GM21381 (cell line): ENCODE results near the gene C10orf105.

ENCODE experiments used
- ATAC-seq: cut with Tn5 transposase; IDR thresholded peaks from one replicate; pipeline ENCODE4 v1.9.1; 2021; ENCODE audit warnings: mild to moderate bottlenecking, moderate library complexity; ENCODE audit not compliant: unreplicated experiment

C10orf105 gene

DNA sequence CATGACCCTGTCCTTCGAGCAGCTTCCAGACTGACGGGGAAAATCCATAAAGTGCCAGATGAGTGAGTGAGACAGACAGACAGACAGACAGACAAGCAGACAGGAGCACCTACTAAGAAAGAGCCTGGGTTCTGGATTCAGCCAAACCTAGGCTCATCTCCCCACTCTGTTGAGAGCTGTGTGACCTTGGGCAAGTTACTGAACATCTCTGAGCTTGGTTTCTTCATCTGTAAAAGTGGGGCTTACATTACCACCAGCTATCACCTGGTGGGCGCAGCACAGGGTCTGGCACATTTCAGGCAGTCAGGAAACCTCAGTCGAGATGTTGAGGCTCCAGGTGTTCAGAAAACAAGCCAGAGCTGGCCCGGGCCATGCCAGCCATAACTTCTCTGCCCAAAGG, 37.6 kb downstream of the C10orf105 start:
- no peak for ATAC-seq

DNA sequence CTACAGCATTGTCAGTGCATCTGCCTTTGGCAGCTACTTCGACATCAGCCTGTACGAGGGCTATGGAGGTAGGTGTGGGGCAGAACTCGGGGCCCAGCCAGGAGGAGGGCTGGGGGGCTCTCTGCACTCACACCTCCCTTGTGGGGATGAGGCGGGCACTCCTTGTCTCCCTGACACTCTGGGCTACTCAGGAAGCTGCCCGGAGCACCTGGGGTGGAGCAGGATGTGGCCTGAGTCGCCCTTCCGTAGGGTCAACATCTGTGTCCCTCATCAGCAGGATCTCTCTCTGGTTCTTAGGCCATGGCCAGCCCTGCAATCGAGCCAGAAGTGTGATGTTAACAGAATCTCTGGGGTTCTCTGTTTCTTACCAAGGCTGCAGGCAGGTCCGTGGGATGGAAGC, 40.2 kb downstream of the C10orf105 start:
- ATAC-seq, result no peak

DNA sequence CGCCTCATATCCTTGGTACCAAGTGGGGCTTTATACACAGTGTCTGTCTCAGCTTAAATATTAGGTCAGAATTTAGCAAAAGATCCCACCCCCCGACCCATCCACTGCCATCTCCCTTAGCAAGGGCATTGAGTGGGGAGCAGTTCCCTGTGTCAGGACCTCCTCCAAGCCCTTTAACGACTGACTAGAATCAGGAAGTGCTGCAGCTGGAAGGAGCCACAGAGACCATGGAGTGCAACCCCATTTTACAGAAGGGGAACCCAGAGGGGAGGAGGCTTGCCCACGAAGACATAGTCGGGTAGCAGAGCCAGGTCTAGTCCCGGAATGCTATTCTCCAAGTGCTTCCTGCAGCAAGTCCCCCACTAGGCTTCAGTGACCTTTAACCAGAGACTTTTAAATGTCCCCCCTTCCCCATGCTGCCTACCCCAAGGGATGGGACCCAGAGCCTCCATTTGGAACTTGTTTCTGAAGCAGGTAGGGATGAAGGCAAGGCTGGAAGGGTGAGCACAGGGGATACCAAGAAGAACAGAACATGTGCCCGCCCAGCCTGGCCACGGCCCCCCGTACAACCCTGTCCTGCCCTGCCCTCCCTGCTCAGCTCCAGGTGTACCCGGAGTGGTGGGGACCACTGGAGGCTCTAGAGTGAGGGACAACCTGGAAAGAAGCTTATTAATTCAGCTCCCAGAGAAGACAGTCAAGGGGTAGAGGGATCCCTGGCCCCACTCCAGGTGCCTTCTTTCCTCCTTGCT, 41.3 kb downstream of the C10orf105 start:
- no peak for ATAC-seq

DNA sequence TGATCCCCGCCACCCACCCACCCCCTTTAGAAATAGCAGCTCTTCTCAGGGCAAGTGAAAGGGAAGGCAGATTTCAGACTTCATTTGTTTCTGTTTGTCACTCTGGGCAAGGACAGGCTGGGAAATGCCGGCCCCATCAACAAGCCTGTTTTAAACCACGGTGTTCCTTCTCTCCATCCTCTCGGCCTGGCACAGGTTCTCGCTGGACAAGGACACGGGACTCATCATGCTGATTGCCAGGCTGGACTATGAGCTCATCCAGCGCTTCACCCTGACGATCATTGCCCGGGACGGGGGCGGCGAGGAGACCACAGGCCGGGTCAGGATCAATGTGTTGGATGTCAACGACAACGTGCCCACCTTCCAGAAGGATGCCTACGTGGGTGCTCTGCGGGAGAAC, 42.3 kb downstream of the C10orf105 start:
- no peak for ATAC-seq

DNA sequence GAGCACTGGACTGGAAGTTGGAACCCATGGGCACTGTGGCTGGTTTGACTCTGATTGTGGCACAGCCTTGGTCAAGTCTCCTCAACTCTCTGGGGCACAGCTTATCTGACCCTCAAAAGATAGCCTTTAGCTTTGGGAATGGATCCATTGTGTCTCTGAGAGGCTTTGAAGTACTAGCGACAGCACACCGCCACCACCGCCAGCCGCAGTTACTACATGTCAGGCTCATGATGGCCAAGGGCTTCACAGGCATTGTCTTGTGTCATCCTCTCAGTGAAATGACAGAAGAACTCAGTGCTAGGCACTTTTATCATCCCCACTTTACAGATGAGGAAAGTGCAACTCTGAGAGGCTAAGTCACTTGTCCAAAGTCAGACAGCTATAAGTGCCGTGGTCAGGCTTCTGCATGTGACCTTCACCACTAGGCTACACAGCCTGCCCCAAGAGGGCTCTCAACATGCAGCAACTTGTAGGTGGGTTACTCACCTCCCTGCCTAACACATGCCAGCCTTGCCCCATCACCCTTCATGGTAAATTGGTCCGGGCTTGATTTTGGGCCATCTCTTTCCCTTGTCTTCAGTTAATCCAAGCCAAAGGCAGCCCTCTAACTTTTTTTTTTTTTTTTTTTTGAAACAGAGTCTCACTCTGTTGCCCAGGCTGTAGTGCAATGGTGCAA, 44.1 kb downstream of the C10orf105 start:
- ATAC-seq, result no peak

DNA sequence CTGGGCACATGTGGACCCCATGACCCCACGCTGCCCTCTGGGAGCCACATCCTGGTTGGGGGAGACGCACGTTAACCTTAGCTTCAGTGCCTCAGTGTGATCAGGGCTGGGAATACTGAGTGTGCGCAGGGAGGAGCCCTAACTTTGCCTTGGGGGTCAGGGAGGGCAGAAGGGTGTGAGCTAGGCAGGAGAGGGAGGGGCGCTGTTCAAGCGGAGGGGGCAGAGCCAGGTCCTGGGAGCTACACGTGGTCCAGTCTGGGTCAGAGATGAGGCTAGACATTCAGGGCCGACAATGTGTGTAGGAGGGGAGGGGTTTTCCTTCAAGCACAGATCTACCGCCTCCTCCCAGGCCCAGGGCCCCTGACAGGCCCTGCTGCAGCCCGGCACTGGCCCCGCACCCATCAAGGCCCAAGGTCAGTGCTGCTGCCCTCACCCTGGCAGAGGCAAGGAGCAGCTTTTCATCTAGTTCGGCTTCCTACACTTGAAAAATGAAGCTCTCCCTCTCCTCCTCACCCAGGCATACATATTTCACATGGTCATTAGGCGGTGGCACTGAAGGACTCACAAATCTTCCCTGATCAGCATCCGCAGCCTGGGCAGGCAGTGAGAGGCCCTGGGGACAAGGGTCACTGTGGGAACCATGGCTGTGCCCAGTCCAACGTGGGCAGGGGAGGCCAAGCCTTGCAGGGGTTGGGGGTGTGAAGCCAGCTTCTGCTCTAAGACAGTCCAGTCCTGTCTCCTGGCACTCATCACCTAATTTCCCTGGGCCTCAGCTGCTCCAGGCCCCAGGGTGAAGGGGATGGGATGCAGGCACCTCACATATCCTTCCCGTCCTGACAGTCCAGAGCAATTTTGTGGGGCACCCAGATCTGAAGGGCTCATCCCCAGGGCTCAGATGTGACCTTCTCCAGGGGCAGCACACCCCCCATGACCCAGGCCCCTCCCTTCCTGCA, 47.3 kb downstream of the C10orf105 start:
- ATAC-seq, result no peak

DNA sequence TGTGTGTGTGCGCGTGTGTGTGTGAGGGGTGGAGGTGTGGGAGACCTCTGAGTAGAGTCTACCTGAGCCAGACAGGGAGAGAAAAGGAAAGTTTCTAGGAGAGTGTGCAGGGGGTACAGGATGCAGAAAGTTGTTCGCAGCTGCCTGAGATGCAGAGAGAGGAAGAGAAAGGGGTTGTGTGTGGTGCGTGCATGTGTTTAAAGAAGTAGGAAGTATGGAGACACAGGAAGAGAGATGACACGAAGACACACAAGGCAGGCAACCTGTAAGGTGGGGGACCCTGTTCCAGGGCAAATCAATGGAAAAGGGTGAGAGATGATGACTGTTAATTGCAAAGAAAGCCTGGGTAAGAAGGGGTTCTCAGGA, 52.2 kb downstream of the C10orf105 start:
- no peak for ATAC-seq

DNA sequence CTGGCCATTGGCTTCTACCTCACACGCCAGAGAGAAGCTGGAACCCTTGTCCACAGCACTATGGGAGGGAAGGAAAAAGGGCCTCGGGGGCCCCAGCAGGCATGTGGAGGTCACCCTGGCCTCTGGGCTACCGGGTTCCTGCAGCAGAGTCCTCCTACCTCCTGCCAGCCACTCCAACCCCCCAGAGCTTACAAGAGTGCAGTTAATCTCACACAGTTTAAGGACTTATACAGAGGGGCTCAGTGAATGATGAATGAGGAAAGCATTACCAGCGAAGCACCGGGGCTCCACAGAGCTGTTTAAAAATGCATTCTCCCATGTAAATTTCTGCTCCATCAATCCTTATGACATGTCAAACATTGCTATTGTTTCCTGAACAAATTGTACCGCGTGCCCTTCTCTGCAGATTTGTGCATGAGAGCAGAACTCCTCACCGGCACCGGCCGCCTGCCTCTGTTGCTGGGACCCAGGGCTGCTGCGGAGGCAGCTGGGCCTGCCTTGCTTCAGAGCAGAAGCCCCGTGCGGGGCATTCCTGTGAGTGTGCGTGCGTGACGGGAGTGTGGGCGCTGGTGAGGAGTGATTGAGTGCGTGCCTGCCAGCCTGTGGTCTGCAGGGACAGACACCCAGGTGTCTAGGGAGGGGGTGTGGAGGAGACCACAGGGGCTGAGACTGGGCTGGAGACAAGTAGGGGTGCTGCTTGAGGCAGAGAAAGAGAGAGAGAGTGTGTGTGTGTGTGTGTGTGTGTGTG, 52.8 kb downstream of the C10orf105 start:
- ATAC-seq, result no peak

DNA sequence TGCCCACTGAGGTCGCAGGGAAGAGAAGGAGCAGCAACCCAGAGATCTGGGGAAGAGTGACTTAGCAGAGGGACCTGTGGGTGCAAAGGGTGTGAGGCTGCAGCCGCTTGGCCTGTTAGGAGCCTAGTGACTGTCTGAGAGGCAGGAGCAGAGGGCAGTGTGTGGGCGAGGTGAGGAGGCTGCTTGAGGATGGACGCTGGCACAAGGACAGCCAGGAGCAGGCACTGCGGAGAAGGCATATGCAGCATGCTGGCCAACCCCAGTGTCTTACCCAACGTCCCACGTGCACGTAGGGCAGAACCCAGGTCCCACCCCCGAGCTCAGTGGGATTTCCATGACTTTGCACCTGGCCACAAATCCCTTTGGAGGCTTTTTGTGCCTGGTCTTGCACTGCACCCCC, 54.1 kb downstream of the C10orf105 start:
- no peak for ATAC-seq

DNA sequence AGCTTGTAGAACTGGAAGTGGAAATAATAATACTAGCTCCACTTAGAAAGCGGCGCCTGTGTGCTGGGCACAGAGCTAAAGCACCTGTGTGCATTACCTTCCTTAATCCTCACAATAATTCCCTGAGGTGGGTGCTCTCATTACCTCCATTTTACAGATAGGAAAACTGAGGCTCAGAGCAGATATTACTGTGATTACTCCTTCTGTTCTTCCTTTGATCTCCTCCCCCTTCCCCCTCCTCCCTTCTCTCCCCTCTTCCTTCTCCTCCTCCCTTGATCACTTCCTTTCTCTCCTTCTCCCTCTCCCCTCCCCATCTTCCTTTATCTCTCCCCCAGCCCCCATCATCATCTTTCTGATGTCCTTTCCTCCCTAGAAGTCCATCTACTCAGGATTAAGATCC, 55.0 kb downstream of the C10orf105 start:
- no peak for ATAC-seq

DNA sequence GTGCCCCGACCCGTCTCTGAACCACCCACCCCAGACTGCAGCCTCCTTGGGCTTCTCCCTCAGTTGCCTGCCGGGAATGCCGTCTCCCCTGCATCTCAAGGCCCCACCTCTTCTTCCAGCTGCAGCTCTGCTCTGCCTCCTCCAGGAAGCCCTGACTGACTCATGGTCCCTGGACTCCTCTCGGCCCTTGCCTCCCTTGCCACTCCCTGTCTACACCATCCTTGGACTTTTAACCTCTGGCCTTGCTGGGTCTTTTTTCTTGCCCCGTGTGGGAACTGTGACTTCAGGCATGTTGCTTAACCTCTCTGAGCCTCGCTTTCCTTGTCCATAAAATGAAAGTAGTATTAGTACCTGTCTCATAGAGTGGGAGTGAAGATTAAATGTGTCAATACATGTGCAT, 56.3 kb downstream of the C10orf105 start:
- ATAC-seq, result no peak

DNA sequence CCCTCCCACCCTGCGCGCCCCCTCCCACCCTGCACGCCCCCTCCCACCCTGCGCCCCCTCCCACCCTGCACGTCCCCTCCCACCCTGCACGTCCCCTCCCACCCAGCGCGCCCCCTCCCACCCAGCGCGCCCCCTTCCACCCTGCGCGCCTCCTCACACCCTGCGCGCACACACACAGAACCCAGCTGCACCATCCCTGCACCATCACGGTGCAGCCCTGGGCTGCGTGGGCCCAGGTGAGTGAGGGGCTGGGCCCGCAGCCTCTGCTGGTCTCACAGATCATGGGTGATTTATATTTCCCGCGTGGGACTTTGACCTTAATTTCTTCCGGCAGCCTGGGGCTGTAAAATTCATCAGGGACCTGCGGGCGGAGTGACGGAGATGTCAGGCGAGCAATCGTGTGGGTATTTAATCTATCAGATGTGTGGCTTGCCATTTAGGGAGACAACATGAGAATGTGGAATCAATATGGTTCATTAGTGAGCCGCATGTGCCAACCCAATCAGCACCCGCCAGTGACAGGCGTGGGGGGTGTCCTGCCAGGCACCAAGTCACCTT, 57.7 kb downstream of the C10orf105 start:
- no peak for ATAC-seq
